Right cardiac atrium (tissue), 5 donors: Measurements from ENCODE around the gene SEPTIN1. TPM values are rescaled to one million over a fixed set of nuclear protein-coding genes. Genes with fewer than 3 reads are reported as not detected.

Experiments used
- ATAC-seq, 2 donors: fragments of 200-7000 bp; cut with Tn5 transposase; one replicate each; pipeline versions ENCODE4 v1.8.0 to v1.9.1; 2020; ENCODE audit warnings: moderate library complexity in 2 of 2, mild to moderate bottlenecking in 1 of 2
- DNase-seq, 3 donors: peaks; one replicate each; pipeline ENCODE4 v3.0.0-alpha.2; 2020
- H3K27ac ChIP-seq: one replicate; pipeline ENCODE4 v1.5.1; 2013; ENCODE audit warnings: mild to moderate bottlenecking, low read length, control low read depth, moderate library complexity
- H3K27me3 ChIP-seq: one replicate; pipeline ENCODE4 v1.6.1; 2013; ENCODE audit not compliant: control insufficient read depth, insufficient read depth
- H3K4me1 ChIP-seq: one replicate; pipeline ENCODE4 v1.6.1; 2013; ENCODE audit warnings: low read length; ENCODE audit not compliant: control insufficient read depth, insufficient read depth
- H3K4me3 ChIP-seq: one replicate; pipeline ENCODE4 v1.5.1; 2013; ENCODE audit warnings: low read length, control low read depth
- H3K9me3 ChIP-seq: one replicate; pipeline ENCODE4 v1.6.1; 2013; ENCODE audit warnings: low read length; ENCODE audit not compliant: control insufficient read depth
- WGBS: extraction: QIAGEN DNeasy Blood & Tissue Kit; methylation state at CpG from one replicate; pipeline ENCODE4 v1.1.7; 2013; 5-methylcytosine and 5-hydroxymethylcytosine counted together
- intact Hi-C, 4 donors: fragments of 100-400 bp; cut with DNase I; formaldehyde crosslinking; loops; one replicate each; pipeline versions ENCODE4 v1.11.0 to v1.14.0; 2022 to 2023
- polyA plus RNA-seq: library from polyadenylated mRNA; stranded (reverse); fragments of 200-250 nt; gene quantifications from one replicate; pipeline ENCODE4 v1.2.3, GENCODE V29; 2013
- total RNA-seq, 4 donors: library from RNA; stranded (reverse); fragmentation: NEBNext Ultra II Directional; extraction: Animal tissue kit (Norgen Biotek cat#: 25700); gene quantifications; one replicate each; pipeline ENCODE4 v1.2.1, GENCODE V29; 2021
- donor health status: healthy with polysubstance abuse.
- donor health status: DM: no; HTN: yes; CAD: no.
- donor health status: DM: no; HTN: no; CAD: no.
- donor health status: DM: no; HTN: yes; CAD: no; lungs with severe emphysema.
- donor health status: DM: yes; HTN: yes; CAD: no.

The SEPTIN1 gene
- total and polyA plus RNA-seq, 5 donors: 1.1 to 3.6 (median 1.8) TPM

DNA sequence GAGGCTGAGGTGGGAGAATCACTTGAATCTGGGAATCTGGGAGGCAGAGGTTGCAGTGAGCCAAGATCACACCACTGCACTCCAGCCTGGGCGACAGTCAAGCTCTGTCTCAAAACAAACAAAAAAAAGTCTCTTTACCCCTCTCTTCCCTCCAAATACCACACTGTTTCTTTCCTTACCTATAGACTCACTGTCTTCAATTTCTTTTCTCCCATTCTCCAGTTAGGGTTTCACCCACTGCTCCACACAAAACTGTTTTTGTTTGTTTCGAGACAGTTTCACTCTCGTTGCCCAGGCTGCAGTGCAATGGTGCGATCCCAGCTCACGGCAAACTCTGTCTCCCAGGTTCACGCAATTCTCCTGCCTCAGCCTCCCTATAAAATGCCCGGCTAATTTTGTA lies 21.2 kb downstream of the SEPTIN1 start:
- ATAC-seq (no peak), DNase-seq (peak in 1 of 3 donors; percentile 6)
- H3K4me1 ChIP-seq: no peaks in the 10 kb centered on the region
- no peaks in the 10 kb centered on the region for H3K9me3 ChIP-seq
- H3K27me3 ChIP-seq: no peaks in the 10 kb centered on the region
- intact Hi-C loops: no loop called here
- no peak overlapping the region for H3K27ac ChIP-seq
- no peak overlapping the region for H3K4me3 ChIP-seq
- WGBS: 93% methylated on average over 7 of the region's 7 CpGs

DNA sequence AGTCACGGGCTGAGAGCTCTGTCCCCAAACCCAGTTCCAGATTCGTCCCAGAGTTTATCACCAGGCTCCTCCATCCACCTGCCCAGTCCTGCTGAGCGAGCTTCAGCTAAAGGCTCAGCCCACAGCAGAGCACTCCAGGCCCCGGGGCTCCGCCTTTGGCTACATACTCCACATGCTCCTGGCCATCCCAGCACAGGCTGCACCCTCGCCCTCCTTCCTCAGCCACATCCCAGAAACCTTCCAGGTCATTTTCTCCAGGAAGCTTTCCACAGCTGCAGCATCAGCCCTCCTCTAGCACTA lies 22.5 kb downstream of the SEPTIN1 start:
- Histone ChIP-seq H3K4me1 (peaks cover 2% of the 10 kb centered on the region), H3K4me3 (no peak overlapping the region), H3K9me3 (no peaks in the 10 kb centered on the region), H3K27ac (no peak overlapping the region), H3K27me3 (no peaks in the 10 kb centered on the region)
- intact Hi-C loops: loop anchor here in 1 of 4 donors (10.0 kb wide), 1 partner anchor 45 kb away; the partner anchor contains the start of gene ZNF771
- DNase-seq (peak in 2 of 3 donors; percentile 30 to 42), ATAC-seq (no peak)
- WGBS: 84% methylated on average over 6 of the region's 6 CpGs

DNA sequence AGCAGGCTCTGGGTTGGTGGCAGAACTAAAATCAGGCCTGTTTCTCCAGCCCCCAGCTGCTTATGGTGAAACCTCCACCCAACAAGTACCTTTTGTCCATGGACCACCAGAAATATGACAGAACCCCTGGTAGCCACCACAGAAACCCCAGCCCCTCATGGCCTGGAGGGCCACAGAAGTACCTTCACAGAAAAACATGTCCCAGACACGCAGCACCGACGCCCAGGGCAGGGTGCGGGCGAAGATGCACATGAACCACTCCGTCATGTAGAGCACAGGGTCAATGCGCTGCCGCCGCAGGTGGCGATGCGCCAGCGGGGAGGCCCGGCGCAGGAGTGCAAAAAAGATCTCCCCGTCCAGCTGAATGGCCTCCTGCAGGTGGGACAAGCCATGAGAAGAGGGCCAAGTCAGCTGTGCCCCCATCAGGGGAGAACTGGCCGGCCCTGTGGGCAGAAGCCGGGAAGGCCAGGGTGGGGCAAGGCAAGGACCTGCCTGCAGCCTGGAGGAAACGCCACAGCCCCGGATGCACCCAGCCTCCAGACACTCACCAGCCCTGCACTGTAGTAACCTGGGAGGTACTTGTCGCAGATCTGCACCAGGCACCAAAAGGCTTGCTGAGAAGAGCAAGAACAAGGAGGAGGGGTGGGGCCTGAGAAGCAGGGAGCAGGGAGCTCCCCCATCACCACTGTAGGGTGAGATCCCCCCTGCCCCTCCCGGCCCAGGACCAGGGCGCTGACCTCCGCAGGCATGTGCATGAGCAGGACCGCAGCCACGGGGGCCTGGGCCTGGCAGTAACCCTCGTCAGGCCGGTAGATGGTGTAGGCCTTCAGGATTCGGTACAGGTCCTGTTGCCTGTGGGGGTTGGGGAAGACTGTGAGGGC lies 23.1 kb downstream of the SEPTIN1 start:
- WGBS: 87% methylated on average over 28 of the region's 28 CpGs
- H3K9me3 ChIP-seq: no peaks in the 10 kb centered on the region
- peaks cover 2% of the 10 kb centered on the region for H3K4me1 ChIP-seq
- no peak overlapping the region for H3K27ac ChIP-seq
- ATAC-seq: no peak
- H3K27me3 ChIP-seq: no peaks in the 10 kb centered on the region
- no peak overlapping the region for H3K4me3 ChIP-seq
- intact Hi-C loops: loop anchor here in 1 of 4 donors (10.0 kb wide), 1 partner anchor 46 kb away; the partner anchor contains the start of gene ZNF771
- DNase-seq: peak in 2 of 3 donors; percentile 41

DNA sequence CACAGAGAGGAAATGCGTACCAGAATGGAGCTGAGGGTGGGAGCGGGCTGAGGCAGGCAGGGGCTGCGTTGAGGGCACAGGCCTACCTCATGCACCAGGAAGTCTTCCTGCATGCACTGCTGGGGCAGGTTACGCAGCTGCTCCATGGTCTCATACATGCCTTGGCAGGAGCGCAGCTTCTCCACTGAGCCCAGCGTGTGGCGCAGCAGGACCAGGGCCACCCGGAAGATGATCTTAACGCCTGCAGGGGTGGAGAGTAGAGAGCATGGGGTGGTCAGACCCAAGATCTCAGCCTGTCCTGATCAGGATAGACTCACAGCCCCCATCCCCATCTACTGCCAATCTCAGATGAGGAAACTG lies 23.8 kb downstream of the SEPTIN1 start:
- intact Hi-C loops: loop anchor here in 1 of 4 donors (10.0 kb wide), 1 partner anchor 46 kb away; the partner anchor contains the start of gene ZNF771
- Histone ChIP-seq H3K27ac (no peak overlapping the region), H3K4me1 (peaks cover 2% of the 10 kb centered on the region), H3K9me3 (no peaks in the 10 kb centered on the region), H3K4me3 (no peak overlapping the region), H3K27me3 (no peaks in the 10 kb centered on the region)
- ATAC-seq (no peak), DNase-seq (peak in 1 of 3 donors; percentile 2)
- 94% methylated on average over 9 of the region's 9 CpGs for WGBS

DNA sequence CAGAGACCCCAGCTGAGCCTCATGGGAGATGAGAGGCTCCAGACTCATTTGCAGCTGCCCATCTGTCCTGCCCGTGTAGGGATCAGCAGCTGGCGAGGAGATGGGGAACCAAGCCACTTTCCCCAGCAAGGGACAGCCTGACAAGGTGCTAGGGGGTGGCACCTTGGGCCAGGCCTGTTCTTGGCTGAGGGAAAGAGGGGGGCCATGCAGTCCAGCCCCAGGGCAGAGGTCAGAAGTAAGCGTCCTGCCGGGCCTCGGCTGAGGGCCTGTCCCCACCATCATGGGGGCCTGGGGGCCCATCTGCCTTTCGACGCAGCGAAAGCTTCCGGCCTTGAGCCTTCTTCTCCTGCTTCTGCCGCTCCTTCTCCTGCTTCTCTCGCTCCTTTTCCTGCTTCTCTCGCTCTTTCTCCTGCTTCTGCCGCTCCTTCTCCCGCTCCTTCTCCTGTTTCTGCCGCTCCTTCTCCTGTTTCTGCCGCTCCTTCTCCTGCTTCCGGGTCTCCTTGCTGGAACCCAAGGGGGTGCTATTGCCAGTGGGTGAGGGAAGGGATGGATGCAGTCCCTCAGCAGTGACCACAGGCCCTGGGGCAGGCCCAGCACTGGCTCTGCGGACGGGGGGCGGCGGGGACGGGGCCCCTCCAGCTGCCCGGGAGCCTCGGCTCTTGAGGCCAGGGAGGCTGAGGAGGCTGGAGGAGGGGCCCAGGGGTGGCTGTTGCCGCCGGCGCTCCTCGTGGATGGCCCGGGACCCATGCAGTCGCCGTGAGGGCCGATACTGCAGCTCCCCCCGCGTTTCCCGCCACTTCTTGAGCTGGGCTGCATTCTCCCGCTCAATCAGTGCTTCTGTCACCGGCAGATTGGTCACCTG lies 24.4 kb downstream of the SEPTIN1 start:
- Histone ChIP-seq H3K9me3 (no peaks in the 10 kb centered on the region), H3K27me3 (no peaks in the 10 kb centered on the region), H3K4me3 (no peak overlapping the region), H3K27ac (no peak overlapping the region), H3K4me1 (peaks cover 3% of the 10 kb centered on the region)
- WGBS: 85% methylated on average over 37 of the region's 37 CpGs
- DNase-seq (peak in 2 of 3 donors; percentile 43 to 53), ATAC-seq (no peak)
- intact Hi-C loops: loop anchor here in 1 of 4 donors (10.0 kb wide), 1 partner anchor 47 kb away; the partner anchor contains the start of gene ZNF771

DNA sequence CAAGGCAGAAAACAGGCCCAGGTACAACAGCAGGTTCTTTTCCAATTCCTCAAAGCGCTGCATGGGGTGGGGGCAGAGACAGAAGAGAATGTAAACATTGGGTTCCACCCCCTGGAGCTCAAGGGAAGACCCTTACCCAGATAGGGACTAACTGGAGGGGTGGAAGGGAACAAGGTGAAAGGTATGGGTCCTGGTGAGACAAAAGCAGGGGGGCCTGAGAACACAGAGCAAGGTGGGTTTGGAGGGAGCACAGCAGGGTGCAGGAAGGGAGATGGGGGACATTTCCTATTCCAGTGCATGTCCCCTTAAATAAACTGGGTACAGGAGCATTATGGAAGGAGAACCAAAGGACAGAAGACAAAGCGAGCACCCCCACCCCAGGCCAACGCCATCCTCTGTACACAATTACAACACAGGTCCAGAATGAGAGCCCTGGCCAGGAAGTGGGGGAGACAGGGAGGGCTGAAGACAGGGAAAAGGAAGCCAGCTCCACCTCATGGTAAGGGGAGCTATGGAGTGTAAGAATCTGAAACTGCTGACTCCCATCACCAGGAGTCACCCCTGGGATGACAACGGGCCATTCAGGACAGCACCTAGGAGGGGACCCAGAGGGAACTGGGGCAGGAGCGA lies 25.2 kb downstream of the SEPTIN1 start:
- Histone ChIP-seq H3K9me3 (no peaks in the 10 kb centered on the region), H3K27ac (no peak overlapping the region), H3K27me3 (no peaks in the 10 kb centered on the region), H3K4me3 (no peak overlapping the region), H3K4me1 (peaks cover 10% of the 10 kb centered on the region)
- ATAC-seq: no peak
- no peak for DNase-seq
- intact Hi-C loops: loop anchor here in 1 of 4 donors (10.0 kb wide), 1 partner anchor 48 kb away; the partner anchor contains the start of gene ZNF771
- WGBS: 66% methylated on average over 5 of the region's 5 CpGs

DNA sequence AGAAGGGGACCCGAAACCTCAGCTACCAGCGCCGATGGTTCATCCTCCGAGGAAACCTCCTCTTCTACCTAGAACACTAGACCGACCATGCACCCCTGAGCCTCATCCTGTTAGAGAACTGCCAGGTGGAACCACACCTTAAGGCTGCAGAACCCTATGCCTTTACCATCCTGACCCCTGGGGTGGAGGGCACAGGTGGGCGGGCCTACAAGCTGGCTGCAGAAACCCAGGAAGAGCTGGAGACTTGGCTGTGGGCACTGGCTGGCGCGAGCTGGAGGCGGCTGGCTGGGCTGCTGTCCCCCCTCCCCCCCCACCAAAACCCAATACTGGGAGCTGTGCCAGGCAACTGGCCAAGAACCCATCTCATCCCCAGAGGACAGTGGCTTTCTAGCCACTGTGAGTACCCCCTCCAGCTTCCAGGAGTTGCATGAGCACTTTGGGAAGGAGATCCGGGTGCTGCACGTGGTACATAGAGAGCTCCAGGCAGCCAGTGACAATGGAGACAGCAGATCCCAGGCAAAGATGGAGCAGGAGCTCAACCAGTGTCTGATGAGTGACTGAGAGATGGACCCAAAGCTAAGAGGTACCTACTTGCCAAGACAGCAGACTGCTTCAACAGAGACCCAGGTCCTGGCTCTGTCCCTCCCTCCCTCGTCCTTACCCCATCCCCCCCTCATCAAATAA lies 25.8 kb downstream of the SEPTIN1 start:
- peaks cover 14% of the 10 kb centered on the region for H3K4me1 ChIP-seq
- H3K9me3 ChIP-seq: no peaks in the 10 kb centered on the region
- H3K27ac ChIP-seq: peak overlapping the region; percentile 98
- DNase-seq: peak in 2 of 3 donors; percentile 67 to 71
- ATAC-seq: no peak
- H3K4me3 ChIP-seq: no peak overlapping the region
- 69% methylated on average over 12 of the region's 12 CpGs for WGBS
- intact Hi-C loops: loop anchor here in 1 of 4 donors (10.0 kb wide), 1 partner anchor 48 kb away; the partner anchor contains the start of gene ZNF771
- H3K27me3 ChIP-seq: no peaks in the 10 kb centered on the region

DNA sequence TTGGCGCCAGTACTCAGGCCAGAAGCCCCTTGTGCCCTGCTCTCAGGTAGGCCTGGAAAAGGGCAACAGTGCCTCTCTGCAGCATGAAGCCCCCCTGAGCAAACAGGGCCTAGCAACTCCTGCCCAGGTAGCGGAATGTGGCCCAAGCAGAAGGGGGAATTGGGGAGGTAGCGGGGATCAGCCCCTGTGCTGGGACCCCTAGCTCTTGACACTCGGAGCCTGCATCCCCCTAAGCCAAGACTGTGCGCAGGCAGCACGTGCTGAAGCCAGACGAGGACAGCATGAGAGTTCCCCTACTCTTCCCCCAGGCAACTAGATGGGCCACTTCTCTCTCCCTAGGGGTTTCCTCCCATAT lies 26.4 kb downstream of the SEPTIN1 start:
- no peak for ATAC-seq
- WGBS: 58% methylated on average over 7 of the region's 7 CpGs
- H3K4me3 ChIP-seq: peak overlapping the region; percentile 84
- intact Hi-C loops: loop anchor here in 1 of 4 donors (10.0 kb wide), 1 partner anchor 49 kb away; the partner anchor contains the start of gene ZNF771
- H3K27me3 ChIP-seq: no peaks in the 10 kb centered on the region
- H3K9me3 ChIP-seq: no peaks in the 10 kb centered on the region
- H3K4me1 ChIP-seq: peaks cover 16% of the 10 kb centered on the region
- H3K27ac ChIP-seq: peak overlapping the region; percentile 98
- no peak for DNase-seq

DNA sequence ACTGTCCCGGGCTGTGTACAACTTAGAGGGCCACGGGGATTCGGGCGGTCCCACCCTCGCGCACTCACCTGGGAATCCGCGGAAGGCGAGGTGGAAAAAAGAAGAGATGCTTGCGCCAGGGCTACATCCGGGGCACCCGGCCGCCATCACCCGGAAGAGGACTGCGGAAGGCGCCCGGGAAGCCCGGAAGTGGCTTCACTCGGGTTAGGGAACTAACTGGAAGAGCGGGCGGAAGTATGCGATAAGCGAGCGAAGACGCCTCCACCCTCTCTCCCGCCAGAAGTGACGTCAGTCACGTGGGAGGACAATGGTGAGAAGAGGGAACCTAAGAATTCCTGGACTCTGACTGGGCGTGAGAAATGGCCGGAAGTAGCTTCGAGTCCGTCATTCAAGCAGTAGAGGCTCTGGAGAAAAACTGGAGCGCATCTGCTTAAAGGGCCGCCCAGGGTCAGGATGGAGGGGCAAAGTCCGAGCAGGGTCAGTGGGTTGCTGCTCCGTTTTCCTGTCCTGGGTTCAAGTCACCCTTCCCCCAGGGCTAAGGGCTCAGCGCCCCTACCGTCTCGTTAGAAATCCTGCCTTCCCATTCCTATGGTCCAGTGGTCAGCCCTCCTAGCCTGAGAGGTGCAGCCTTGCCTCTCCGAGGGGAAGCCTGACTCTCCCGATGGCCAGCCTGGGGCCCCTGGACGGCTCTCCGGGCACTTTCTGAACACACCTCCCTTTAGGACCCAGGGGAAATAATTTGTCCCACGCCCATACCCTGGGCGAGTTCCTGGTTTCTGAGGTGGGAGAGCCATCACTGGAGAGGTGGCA lies 27.0 kb downstream of the SEPTIN1 start, which contains the start of gene CD2BP2:
TSS of gene CD2BP2 (minus strand) at position 165 of the 810 bp plus-strand sequence. CDS start 627 bp downstream, outside the sequence.
- ATAC-seq: peak; percentile 91 to 92
- H3K4me1 ChIP-seq: peaks cover 16% of the 10 kb centered on the region
- DNase-seq: peak; percentile 98
- H3K9me3 ChIP-seq: no peaks in the 10 kb centered on the region
- intact Hi-C loops: loop anchor here in 1 of 4 donors (10.0 kb wide), 1 partner anchor 49 kb away; the partner anchor contains the start of gene ZNF771
- WGBS: under 1% methylated on average over 45 of the region's 45 CpGs
- no peaks in the 10 kb centered on the region for H3K27me3 ChIP-seq
- H3K4me3 ChIP-seq: peak within 1 kb of the TSS; percentile 84
- H3K27ac ChIP-seq: peak within 1 kb of the TSS; percentile 98
